ENCODE results near the gene FMN1.
"Not testable (repeated sequence)": the region's sequence is repeated elsewhere in the genome, so short reads cannot be mapped to it uniquely, and the experiment has no call there.

The FMN1 gene

DNA sequence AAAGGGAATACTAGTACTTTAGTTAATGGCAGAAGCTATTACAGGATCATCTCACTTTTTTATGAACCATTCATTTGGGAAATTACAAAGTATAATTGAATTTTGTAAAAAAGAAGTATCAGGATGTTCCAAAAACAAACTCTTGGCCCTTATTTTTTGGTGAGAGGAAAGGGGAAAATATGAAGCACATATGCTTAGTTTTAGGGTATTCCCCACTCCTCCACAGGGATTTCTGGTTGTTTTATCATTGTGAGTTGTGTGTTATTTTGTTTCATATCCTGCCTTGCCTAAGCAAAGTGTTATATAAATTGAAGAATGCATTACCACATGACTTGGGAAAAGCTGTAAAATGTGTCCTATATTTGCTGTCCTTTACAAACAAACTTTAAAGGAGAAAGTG, 227.0 kb downstream of the FMN1 start:
- DNase-seq (ENCODE audit: low spot score) = no peak

- DNase-seq (ENCODE audit: low spot score) = no peak
Measured at GRCh38 chr15:32966512-32966911, 228.0 kb downstream of the FMN1 start.

GRCh38 chr15:32965897-32966296, 228.6 kb downstream of the FMN1 start:
- DNase-seq (ENCODE audit: low spot score) = no peak

DNA sequence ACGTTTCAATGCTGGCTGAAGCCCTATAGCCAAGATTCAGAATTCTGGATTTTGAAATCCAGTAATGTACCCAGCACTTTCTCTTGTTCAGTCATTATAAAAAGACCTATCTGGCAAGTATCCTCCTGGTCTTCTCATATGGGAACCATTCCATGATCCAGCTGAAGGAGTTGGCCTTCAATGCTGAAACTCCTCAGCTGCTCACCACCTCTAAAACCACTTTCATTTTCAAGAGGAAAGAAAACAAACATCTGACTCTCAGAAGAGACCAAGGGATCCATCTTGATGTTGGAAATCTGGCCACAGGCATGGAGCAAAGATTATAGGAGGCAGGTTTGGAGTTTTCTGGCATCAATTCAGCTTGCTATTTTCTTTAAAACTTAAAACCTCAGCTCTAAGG, 235.4 kb downstream of the FMN1 start:
- no peak for DNase-seq (ENCODE audit: low spot score)

GRCh38 chr15:32957219-32957618, 237.3 kb downstream of the FMN1 start:
- DNase-seq (ENCODE audit: low spot score) = no peak

DNA sequence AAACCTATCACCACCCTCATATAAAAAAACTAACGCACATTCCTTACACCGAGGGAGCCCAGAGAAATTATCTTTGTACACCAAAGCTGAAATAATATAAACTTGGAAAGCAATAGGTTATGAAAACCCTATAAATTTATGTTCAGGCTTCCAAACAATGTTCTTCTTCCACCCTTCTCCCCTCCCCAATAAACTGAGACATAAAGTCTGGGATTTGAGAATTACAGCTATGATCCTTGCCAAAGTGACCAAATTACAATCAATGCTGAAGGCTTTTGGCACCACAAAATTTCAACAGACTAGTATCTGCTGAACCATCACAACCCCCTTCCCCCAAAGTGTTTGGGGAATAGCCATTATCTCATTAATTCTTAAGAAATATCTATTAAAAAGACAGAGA, 237.8 kb downstream of the FMN1 start:
- no peak for DNase-seq (ENCODE audit: low spot score)

DNA sequence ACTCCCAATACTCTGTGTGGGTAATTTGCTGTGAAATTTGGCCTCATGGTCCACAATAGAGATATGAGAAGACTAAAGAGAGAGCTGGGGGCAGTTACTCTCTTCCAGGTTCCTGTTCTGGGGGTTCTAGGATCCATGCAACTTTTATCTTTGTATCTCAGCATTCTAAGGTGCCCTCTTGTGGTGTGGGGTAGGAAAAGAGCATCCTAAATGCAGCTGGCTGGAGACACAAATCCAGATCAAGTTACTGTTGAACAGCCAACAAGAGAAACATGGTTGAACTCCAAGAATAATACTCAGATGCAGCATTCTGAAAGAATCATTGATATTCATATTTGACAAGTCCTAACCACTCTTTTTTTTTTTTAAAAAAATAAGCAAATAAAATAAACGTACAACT, 238.5 kb downstream of the FMN1 start:
- peak; percentile 50 for DNase-seq (ENCODE audit: low spot score)

GRCh38 chr15:32953533-32953910, 241.0 kb downstream of the FMN1 start:
- no peak for DNase-seq (ENCODE audit: low spot score)

DNA sequence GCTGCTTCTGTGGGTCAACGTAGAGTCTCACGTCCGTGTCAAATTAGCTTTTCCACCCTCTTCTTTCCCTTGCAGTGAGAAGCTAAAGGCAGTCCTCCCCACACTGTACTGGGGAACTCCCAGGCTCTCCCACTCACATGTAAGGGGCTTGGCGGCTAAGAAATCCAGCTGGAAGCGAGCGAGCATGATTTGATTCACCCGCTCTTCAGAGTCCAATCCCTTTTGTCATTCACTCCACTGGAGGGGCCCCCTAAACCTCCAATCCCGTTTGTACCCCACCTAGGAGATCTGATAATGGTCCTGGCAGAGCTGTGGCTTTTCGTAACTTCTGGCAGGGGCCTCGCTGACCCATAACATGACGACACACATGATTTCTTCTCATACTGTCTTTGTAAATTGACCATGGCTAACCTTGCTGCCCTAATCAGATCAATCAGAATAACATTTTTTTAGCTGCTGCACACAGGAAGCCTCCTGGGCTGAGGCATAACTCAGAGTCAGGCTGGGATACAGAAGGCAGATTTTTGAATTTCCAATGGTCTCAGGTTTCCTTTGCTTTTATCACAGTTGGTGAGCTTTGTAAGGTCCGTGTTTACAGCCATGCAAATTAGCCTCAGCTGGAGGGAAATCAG, 241.5 kb downstream of the FMN1 start:
- no peak for DNase-seq (ENCODE audit: low spot score)

DNA sequence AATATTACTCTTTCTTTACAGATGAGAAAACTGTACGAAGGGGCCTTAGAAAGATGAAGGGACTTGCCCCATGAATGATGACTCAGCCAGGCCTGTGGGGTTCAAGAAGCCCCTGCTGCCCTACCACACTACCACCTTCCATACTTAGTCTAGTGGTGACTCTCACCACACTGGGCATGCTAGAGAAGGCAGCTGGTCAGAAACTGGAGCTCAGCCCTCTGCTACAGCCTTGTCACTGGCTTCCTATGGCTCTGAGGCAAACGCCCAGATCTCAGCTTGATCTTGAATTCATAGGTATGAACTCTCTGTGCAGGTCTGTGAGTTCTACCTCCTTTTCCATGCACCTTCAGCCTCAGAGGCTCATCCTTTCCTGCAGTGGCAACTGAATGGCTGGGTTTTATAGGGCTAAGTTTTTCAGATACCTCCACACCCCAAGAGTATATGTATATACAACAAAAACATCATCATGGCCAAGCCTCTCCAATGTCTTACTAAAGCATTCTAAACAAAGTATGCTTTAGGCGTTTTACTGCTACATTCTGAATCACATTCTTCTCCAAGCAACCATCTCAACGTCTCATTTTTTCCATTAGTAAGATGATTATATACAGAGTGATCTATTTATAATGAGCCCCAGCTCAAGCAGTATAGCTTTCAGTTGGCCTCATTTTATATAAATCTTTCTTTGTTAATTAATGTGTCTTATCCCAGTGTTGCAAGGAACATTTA, 242.6 kb downstream of the FMN1 start:
- DNase-seq (ENCODE audit: low spot score) = no peak

DNA sequence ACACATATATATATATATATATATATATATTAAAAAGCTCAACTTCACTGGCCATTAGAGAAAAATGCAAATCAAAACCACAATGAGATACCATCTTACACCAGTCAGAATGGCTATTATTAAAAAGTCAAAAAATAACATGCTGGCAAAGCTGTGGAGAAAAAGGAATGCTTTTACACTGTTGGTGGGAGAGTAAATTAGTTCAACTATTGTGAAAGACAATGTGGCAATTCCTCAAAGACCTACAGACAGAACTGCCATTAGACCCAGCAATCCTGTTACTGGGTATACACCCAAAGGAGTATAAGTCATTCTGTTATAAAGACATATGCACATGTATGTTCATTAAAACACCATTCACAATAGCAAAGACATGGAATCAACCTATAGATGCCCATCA, 244.5 kb downstream of the FMN1 start:
- DNase-seq (ENCODE audit: low spot score) = not testable (repeated sequence)

DNA sequence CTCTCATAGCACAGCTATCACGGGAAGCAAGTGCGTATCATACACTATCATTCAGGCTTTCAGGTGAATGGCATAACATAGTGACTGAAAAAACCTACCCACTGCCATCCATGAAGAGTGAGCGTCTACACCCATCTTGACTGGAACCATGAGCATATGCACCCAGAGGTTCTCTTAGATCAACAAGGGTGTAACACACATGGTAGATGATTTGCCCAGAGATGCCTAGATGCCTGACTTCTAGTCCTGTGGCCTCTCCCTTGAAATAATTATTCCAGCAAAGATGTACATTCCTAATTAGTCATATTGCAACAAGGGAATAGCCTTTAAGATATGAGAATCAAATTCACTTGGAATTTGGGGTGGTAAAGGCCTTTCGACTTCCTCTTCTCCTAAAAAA, 248.3 kb downstream of the FMN1 start:
- DNase-seq (ENCODE audit: low spot score) = no peak

- DNase-seq (ENCODE audit: low spot score) = no peak
Measured at GRCh38 chr15:32944431-32944830, 250.1 kb downstream of the FMN1 start.

DNA sequence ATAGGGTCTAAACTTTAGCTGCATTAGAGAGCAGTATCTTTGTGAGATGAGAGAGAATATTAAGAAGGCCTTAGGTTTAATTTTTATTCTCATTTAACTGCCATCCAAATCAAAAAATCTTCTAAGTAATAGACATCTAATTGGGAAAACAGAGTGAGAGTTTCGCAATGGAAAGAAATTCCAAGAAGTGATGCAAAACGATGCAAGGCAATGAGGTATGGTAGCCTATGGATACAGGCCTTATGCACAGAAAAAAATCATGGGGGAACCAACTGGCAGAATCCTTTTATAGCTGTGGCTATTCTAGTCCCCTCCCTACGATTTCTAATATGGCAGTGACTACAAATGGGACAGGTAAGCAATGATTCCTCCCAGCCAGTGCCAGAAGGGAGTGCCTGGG, 250.8 kb downstream of the FMN1 start:
- DNase-seq (ENCODE audit: low spot score) = no peak

GRCh38 chr15:32942401-32942841, 252.1 kb downstream of the FMN1 start:
- no peak for DNase-seq (ENCODE audit: low spot score)

DNA sequence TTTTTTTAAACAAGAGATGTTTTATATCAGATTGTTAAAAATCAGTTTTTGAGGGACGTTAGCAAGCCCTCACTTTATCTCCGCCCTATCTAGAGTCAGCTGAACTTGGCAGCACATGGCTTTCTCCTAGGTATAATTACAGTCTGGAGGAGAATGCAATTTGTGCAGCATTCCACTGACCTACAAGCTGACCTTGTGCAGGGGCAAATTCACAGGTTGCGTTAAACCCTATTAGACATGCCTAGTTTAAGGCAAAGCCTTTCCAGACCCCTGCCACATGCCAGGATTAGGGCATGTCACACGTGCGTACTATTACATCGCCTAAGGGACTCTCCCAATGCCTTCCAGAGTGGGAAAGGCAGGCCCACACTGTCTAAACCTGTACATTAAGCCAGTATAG, 252.7 kb downstream of the FMN1 start:
- no peak for DNase-seq (ENCODE audit: low spot score)

DNA sequence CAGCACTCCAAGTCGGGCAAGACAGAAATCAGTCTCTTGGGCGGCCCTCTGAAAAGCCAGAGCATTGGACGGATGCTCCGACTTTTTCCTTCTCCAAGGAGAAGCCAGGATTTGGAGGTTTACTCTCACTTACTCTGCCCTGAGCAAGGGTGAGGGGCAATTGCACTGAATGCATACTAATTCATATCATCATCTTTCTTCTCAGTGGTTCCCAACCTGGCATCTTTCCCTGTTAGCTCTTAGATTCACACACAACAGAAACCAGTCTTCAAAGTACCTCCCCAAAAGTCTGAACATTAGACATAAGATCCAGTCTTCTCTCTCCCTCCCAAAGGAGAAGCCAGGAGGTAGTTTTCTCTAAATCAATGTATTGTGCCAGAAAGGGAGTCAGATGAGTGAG, 257.5 kb downstream of the FMN1 start:
- no peak for DNase-seq (ENCODE audit: low spot score)

- DNase-seq (ENCODE audit: low spot score) = peak; percentile 37
Measured at GRCh38 chr15:32936283-32936918, 258.1 kb downstream of the FMN1 start.

DNA sequence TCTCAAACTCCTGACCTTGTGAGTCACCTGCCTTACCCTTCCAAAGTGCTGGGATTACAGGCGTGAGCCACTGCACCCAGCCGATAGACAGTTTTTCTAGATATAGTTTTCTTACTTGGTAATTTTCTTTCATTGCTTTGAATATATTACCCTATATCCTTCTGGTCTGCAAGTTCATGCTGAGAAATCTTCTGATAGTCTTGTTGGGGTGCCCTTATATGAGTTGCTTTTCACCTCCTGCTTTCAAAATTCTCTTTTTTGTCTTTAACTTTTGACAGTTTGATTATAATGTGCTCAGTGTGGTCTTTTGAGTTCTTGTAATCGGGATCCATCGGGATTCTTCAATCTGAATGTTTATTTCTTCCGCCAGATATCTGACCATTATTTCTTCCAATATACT, 259.4 kb downstream of the FMN1 start:
- DNase-seq (ENCODE audit: low spot score) = no peak

DNA sequence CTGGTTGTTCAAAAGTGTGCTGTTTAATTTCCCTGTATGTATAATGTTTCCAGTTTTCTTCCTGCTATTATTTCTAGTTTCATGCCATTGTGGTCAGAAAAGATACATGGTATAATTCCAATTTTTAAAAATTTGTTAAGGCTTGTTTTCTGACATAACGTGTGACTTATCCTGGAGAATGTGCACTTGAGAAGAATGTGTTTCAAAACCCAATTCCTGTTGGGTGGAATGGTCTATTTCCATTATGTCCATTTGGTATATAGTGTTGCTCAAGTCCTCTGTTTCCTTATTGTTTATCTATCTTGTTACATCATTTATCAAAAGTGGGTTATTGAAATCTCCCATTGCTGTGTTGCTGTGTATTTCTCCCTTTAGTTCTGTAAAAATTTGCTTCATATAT, 261.3 kb downstream of the FMN1 start:
- DNase-seq (ENCODE audit: low spot score) = no peak

GRCh38 chr15:32928876-32929275, 265.6 kb downstream of the FMN1 start:
- DNase-seq (ENCODE audit: low spot score) = no peak

GRCh38 chr15:32927124-32927523, 267.4 kb downstream of the FMN1 start:
- no peak for DNase-seq (ENCODE audit: low spot score)

- no peak for DNase-seq (ENCODE audit: low spot score)
Measured at GRCh38 chr15:32923176-32923575, 271.3 kb downstream of the FMN1 start.

DNA sequence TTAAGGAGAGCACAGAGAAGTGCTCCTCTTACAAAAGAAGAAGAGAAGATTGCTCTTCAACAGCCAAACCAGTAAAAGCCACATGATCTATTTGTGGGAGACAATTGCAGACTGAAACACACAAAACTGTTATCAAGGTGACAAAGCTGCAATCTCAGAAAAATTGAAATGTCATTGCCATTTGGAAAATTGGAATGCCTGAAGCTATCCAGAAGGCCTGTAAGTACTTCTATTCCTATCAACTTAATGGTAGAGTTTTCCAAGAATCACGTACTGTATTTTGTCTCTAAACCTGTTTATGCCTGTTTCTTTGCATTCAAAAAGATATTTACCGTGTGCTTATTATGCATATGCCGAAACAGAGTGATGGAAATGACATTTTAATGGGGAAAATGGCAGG, 272.0 kb downstream of the FMN1 start:
- no peak for DNase-seq (ENCODE audit: low spot score)
